ENCODE results near the gene SNAPC4. TPM values are rescaled to one million over a fixed set of nuclear protein-coding genes. Genes with fewer than 3 reads are reported as not detected.

SNAPC4 gene
- total and polyA plus RNA-seq, 11 donors, result 3.1 to 7.8 (median 4.3) TPM

DNA sequence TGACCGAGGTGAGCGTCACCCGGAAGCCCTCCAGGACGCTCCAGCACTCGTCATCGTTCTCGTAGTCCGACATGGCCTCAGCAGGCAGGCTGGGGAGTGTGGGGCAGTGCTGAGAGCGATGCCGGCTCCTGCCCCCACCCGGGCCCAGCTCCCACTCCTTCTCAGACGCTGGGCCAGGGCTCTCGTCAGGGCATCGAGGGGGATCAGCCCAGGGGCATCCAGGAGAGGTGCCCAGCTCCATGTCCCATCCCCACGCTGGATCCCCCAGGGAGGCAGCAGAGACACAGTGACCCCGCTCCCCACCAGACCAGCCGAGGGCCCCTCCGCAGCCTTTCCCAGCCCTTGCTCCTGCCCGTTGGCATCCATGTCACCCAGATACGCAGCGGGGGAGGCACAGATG, 28.0 kb downstream of the SNAPC4 start:
- WGBS, 4 donors, result 89 to 90% (median 90%) methylated on average over 21 of the region's 21 CpGs
- H3K4me3 ChIP-seq, result peak overlapping the region in 1 of 12 donors; percentile 63
- TF ChIP-seq, protein P1, sequence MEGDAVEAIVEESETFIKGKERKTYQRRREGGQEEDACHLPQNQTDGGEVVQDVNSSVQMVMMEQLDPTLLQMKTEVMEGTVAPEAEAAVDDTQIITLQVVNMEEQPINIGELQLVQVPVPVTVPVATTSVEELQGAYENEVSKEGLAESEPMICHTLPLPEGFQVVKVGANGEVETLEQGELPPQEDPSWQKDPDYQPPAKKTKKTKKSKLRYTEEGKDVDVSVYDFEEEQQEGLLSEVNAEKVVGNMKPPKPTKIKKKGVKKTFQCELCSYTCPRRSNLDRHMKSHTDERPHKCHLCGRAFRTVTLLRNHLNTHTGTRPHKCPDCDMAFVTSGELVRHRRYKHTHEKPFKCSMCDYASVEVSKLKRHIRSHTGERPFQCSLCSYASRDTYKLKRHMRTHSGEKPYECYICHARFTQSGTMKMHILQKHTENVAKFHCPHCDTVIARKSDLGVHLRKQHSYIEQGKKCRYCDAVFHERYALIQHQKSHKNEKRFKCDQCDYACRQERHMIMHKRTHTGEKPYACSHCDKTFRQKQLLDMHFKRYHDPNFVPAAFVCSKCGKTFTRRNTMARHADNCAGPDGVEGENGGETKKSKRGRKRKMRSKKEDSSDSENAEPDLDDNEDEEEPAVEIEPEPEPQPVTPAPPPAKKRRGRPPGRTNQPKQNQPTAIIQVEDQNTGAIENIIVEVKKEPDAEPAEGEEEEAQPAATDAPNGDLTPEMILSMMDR (IDR thresholded peaks at IDR 0.05), result no peak
- TF ChIP-seq POLR2A (IDR thresholded peaks at IDR 0.05), result no peak
- intact Hi-C loops (cut with DNase I), result no loop called here
- peak overlapping the region in 1 of 12 donors; percentile 55 for H3K27ac ChIP-seq
- H3K27me3 ChIP-seq, result no peaks in the 10 kb centered on the region
- no peak for ATAC-seq
- DNase-seq, result no peak
- no peaks in the 10 kb centered on the region for H3K9me3 ChIP-seq
- H3K4me1 ChIP-seq, result peaks cover 0 to 19% (median 4%) of the 10 kb centered on the region in 12 donors
- H3K36me3 ChIP-seq, result peaks cover 0 to 4% (median 0%) of the 10 kb centered on the region in 9 donors

DNA sequence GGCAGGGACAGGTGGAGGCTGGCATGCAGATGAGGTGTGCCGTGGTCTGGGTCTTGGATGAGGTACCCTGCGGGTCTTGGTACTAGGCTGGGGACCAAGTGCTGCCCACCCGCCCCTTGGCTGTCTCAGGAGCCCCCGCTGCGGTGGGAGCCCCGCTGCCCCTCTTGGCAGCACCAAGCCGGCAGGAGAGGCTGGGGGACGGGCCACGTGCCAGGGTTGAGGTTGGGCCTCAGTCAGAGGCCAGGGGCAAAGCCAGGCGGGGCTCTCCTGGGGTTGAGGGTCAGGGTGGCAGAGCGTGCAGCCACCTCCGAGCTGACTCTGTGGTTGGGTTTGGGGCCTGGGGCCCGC, 28.5 kb downstream of the SNAPC4 start:
- Histone ChIP-seq H3K36me3 (peaks cover 0 to 4% (median 0%) of the 10 kb centered on the region in 9 donors), H3K9me3 (no peaks in the 10 kb centered on the region), H3K27me3 (no peaks in the 10 kb centered on the region), H3K4me3 (no peak overlapping the region), H3K4me1 (peaks cover 0 to 16% (median 4%) of the 10 kb centered on the region in 12 donors), H3K27ac (no peak overlapping the region)
- WGBS, 4 donors, result 75 to 94% (median 86%) methylated on average over 1 to 13 of the region's 13 CpGs
- no peak for ATAC-seq
- intact Hi-C loops (cut with DNase I), result no loop called here
- TF ChIP-seq, protein P1 (IDR thresholded peaks at IDR 0.05), result no peak
- no peak for TF ChIP-seq POLR2A (IDR thresholded peaks at IDR 0.05)
- DNase-seq, result no peak

DNA sequence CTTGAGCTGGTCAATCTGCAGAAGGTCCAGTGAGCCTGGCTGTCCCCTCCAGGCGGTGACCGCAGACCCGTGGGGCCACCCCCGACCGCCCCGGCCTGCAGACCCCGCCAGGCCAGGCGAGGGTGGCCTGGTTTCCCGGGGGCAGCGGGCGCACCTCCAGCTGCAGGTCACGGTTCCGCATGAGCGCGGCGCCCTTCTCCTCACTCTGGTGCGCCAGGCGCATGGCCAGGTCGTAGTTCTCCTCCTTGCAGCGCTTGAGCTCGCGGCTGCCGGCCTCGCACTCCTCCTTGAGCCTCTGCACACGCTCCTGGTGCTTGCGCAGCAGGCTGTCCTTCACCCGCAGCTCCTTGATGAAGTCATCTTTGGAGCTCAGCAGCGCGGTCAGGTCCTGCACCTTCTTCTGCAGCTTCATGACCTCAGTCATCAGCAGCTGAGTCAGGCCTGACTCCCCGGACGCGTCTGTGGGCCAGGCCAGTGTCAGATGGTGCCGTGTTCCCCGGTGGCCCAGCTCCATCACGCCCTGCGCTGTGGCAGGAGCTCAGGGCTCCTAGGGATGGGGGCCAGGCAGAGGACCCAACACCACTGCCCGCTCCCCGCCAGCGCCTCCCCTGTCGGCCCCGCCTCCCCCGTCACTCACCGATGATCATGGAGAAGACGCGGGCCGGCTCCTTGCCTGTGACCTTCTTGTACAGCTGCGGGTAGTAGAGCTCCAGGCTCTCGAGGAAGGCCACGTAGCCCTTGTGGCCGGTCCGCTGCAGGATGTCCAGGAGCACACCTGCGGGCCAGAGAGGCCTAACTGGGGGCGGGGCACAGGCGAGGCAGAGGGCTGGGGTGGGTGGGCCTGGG, 29.1 kb downstream of the SNAPC4 start:
- Histone ChIP-seq H3K9me3 (no peaks in the 10 kb centered on the region), H3K27ac (no peak overlapping the region), H3K27me3 (no peaks in the 10 kb centered on the region), H3K4me3 (no peak overlapping the region), H3K4me1 (peaks cover 0 to 22% (median 4%) of the 10 kb centered on the region in 12 donors), H3K36me3 (peaks cover 0 to 4% (median 0%) of the 10 kb centered on the region in 9 donors)
- TF ChIP-seq, protein P1 (IDR thresholded peaks at IDR 0.05), result no peak
- TF ChIP-seq POLR2A (IDR thresholded peaks at IDR 0.05), result no peak
- intact Hi-C loops (cut with DNase I), result no loop called here
- 94% methylated on average over 34 to 54 of the region's 54 CpGs for WGBS, 4 donors
- ATAC-seq (no peak), DNase-seq (no peak)

DNA sequence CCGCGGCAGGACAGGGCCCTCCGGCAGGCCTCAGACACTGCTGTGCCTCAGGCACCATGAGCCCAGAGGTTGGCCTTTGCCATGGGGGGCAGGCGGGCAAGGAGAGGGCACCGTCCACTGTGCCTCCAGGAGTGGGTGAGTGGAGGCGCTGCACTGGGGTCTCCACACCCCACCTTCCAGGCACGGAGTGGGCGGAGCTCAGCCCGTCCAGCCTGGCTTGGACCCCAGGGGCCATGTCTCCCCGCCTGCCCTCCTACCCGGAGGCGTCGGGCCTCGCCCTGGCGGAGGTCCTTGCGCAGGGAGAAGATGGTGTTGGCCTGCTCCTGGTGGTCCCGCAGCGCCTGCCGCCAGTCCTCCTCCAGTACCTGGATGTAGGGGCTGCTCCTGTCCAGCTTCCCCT, 29.9 kb downstream of the SNAPC4 start:
- ATAC-seq, result no peak
- no peak overlapping the region for H3K4me3 ChIP-seq
- DNase-seq, result no peak
- no peaks in the 10 kb centered on the region for H3K36me3 ChIP-seq
- WGBS, 4 donors, result 95 to 98% (median 96%) methylated on average over 4 to 19 of the region's 19 CpGs
- H3K27me3 ChIP-seq, result no peaks in the 10 kb centered on the region
- no peak overlapping the region for H3K27ac ChIP-seq
- TF ChIP-seq, protein P1 (IDR thresholded peaks at IDR 0.05), result no peak
- TF ChIP-seq POLR2A (IDR thresholded peaks at IDR 0.05), result no peak
- intact Hi-C loops (cut with DNase I), result no loop called here
- H3K4me1 ChIP-seq, result peaks cover 0 to 31% (median 4%) of the 10 kb centered on the region in 12 donors
- no peaks in the 10 kb centered on the region for H3K9me3 ChIP-seq

Measured in heart left ventricle (tissue), 16 donors.